OCI-LY1 (cell line): ENCODE results near the gene NODAL.

Source experiments
- CTCF ChIP-seq: fragments of 200-600 bp; sonication (generic), shearing (Covaris generic); IDR thresholded peaks from 2 replicates; pipeline ENCODE4 v1.5.1; 2017; ENCODE audit warnings: mild to moderate bottlenecking, antibody characterized with exemption, low read length, moderate library complexity, mixed read lengths
- EZH2 ChIP-seq: fragments of 200-600 bp; sonication (generic), shearing (Covaris generic); IDR thresholded peaks from 2 replicates; pipeline ENCODE4 v1.8.0; 2017; ENCODE audit warnings: borderline replicate concordance, mixed run types, mild to moderate bottlenecking, antibody characterized with exemption, low read length, moderate library complexity, mixed read lengths

- TF ChIP-seq CTCF (no peak), EZH2 (no peak)
Observed at GRCh38 chr10:70478191-70479164, 37.0 kb upstream of the NODAL start, which contains the start of gene PALD1.
